Measurements from ENCODE around the gene SRC.

DNA sequence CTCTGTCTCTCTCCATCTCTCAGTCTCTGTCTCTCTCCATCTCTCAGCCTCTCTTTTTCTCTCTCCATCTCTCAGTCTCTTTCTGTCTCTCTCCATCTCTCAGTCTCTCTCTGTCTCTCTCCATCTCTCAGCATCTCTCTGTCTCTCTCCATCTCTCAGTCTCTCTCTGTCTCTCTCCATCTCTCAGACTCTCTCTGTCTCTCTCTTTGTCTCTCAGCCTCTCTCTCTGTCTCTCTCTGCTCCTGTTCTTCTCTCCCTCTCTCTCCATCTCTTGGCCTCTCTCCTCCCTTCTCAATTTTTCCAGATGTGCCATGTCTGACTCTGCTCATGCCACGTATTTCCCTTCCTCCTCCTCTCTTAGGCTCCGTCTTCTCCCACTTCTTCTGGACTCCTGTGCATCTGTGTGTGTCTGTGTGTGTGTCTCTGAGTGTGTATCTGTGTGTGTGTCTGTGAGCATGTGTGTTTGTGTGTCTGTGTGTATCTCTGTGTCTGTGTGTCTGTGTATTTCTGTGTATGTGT is 72.7 kb downstream of the SRC start:
- TF ChIP-seq POLR2A (IDR thresholded peaks at IDR 0.05; ENCODE audit: low read depth): no peak
- TF ChIP-seq, protein P1, sequence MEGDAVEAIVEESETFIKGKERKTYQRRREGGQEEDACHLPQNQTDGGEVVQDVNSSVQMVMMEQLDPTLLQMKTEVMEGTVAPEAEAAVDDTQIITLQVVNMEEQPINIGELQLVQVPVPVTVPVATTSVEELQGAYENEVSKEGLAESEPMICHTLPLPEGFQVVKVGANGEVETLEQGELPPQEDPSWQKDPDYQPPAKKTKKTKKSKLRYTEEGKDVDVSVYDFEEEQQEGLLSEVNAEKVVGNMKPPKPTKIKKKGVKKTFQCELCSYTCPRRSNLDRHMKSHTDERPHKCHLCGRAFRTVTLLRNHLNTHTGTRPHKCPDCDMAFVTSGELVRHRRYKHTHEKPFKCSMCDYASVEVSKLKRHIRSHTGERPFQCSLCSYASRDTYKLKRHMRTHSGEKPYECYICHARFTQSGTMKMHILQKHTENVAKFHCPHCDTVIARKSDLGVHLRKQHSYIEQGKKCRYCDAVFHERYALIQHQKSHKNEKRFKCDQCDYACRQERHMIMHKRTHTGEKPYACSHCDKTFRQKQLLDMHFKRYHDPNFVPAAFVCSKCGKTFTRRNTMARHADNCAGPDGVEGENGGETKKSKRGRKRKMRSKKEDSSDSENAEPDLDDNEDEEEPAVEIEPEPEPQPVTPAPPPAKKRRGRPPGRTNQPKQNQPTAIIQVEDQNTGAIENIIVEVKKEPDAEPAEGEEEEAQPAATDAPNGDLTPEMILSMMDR (IDR thresholded peaks at IDR 0.05): no peak
- TF ChIP-seq POLR2AphosphoS5 (IDR thresholded peaks at IDR 0.05): no peak

Data from esophagus muscularis mucosa (tissue), 3 donors.